ENCODE measurements around the gene PHLPP1.
A peak's percentile ranks its signal among the peaks of the same experiment; 100 is the strongest.
"Not testable (repeated sequence)": the region's sequence is repeated elsewhere in the genome, so short reads cannot be mapped to it uniquely, and the experiment has no call there.

PHLPP1 gene

DNA sequence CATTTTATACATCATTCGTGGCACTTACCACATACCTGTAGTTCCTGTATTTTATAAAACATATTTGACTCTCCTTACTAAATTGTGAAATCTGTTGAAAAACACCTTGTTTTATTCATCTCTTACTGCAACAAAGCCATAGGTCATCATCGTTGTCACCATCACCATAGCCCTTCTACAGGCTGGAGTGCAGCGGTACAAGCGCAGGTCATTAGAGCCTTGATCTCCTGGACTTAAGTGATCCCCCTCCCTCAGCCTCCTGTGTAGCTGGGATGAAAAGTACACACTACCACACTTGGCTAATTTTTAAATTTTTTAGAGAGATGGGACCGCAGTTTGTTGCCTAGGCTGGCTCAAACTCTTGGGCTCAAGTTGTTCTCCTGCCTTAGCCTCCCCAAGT lies 184.2 kb downstream of the PHLPP1 start:
- DNase-seq, result no peak

- no peak for DNase-seq
Observed at GRCh38 chr18:62900132-62900883, 185.0 kb downstream of the PHLPP1 start.

- no peak for DNase-seq
Observed at GRCh38 chr18:62902776-62903175, 187.4 kb downstream of the PHLPP1 start.

GRCh38 chr18:62904396-62905285 lies 189.3 kb downstream of the PHLPP1 start:
- DNase-seq, result no peak

- no peak for DNase-seq
Observed at GRCh38 chr18:62912885-62913284, 197.5 kb downstream of the PHLPP1 start.

DNA sequence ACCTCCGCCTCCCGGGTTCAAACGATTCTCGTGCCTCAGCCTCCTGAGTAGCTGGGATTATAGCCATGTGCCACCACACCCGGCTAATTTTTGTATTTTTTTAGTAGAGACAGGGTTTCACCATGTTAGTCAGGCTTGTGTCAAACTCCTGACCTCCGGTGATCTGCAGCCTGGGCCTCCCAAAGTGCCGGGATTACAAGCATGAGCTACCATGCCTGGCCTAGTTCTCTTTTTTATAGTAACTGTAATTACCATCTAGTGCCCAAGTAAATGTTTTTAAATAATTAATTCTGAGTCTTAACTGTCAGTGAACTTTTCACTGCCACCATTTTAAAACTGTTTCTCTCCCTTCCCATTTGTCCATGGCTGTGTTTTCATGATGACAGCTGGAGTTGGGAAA lies 198.5 kb downstream of the PHLPP1 start:
- DNase-seq, result not testable (repeated sequence)

DNA sequence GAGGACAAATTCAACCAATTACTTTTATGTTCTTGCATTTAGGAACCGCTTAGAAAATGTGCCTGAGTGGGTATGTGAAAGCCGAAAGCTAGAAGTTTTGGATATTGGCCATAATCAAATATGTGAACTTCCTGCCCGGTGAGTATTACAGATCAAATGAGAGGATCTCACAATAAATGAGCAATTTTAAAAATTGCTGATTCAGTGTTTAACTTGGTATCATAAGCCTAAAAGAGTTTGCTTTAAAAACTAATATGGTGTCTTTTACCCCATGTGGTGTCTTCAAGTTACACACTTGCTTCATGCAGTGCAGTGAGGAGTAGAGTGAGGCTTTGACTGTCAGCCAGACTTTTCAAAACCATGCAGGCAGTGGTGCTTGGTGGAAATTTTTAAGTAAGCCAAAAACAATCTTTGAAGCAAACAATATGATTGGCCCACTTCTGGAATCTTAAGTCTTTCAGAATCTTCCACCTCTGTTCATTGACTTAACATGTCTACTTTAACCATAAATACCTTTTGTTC lies 199.6 kb downstream of the PHLPP1 start:
- DNase-seq, result no peak

DNA sequence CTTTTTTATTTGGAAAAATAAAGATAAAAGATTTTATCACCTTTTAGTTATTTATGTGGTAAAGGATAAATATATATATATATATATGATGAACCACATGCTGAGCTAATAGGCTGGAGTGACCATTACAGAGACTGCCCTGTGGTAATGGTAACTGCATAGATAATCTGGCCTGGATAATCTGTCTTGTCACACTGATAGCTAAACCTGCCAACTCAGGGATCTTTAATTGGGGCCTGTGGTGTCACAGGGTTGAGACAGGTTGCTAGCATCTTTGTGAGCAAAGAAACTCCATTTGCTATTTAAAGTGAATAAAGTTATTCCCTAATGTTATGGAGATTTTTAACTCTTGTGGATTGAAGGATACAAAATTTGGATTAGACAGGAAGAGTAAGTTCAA lies 203.0 kb downstream of the PHLPP1 start:
- no peak for DNase-seq

GRCh38 chr18:62919109-62919838 lies 203.9 kb downstream of the PHLPP1 start:
- no peak for DNase-seq

DNA sequence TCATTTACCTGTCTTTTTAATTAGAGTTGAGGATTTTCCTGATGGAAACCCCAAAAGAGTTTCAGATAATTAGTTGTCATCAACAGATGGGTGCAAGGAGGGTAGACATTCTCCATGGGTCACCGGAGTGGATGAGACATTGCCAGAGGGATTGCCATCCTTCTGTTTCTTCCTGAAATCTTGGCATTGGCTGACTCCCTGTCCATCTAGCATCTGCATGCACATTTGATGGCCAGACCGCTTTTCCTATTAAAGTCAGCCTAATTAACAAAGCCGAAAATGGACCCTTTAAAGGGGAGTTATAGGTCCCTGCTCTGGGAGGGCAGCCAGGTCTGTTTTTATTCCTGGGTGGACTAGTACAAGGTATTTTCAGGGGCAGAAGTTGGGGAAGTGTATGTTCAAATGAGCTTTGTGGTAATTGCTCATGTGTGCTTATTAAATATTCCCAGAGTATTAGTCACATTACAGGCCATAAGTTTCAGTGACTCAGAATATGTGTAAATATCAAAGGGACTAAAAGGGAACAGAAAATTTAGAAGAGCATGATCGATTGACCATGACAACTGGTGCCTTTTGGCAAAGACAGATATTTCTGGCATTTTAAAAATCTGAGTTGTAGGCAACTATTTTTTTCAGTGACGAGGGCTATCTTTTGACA lies 209.8 kb downstream of the PHLPP1 start:
- peak; percentile 82 for DNase-seq

DNA sequence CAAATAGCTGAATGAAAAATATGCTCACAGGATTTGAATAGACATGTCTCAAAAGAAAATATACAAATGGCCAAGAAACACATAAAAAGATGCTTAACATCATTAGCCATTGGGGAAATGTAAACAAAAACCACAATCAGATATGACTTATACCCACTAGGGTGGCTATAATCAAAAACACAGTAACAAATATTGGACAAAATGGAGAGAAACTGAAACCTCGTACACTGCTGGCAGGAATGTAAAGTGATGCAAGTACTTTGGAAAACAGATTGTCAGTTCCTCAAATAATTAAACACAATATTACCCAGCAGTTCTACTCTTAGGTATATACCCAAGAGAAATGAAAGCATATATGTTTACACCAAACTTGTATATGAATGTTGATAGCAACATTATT lies 213.0 kb downstream of the PHLPP1 start:
- no peak for DNase-seq

DNA sequence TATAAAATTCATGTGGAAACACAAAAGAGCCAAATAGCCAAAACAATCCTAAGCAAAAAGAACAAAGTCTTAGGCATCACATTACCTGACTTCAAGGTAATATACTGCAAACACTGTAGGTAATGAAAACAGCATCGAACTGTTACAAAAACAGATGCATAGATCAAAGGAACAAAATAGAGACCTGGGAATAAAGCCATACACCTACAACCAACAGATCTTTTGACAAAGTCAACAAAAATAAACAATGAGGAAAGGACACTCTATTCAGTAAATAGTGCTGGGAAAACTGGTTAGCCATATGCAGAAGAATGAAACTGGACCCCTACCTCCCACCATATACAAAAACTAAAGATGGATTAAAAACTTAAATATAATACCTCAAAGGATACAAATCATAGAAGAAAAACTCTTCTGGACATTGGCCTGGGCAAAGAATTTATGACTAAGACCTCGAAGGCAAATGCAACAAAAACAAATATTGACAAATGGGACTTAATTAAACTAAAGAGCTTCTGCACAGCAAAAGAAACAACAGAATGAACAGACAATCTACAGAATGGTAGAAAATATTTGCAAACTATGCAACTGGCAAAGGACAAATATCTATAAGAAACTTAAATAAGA lies 218.0 kb downstream of the PHLPP1 start:
- no peak for DNase-seq

DNA sequence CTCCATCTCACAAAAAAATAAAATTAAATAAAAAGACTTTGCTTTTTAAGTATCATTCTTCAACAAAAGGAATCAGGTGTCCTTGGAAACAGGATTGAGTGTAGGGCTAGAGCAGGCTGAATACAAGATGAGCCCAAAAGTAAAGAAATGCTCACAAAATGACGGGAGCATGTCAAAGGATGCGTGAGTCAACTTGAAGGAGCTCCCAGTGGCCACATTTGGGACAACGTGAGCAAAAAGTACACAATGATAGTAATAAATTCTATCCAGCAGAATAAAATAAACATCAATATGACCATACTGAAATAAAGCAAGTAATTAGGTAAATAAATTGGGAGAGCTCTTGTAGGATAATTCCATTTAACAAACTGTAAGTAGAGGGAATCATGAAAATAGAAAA lies 220.7 kb downstream of the PHLPP1 start:
- DNase-seq, result no peak

DNA sequence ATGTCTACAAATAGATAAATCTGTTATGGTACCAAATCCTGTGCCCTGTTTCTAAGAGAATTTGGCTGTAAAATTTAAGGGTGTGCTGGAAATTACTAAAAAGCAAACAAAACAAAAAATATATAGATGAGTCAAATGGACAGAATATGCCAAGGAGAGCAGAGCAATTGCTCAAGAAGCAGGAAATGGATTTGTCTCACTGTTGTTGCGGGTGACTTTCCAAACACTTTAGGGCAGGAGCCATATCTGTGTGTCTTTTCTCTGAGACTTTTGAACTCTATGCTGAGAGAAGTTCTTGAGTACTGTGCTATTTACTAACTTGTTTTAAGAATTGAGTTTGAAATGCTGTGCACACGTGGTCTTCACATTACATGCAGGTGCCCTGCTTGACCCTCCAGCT lies 221.7 kb downstream of the PHLPP1 start:
- DNase-seq, result no peak

DNA sequence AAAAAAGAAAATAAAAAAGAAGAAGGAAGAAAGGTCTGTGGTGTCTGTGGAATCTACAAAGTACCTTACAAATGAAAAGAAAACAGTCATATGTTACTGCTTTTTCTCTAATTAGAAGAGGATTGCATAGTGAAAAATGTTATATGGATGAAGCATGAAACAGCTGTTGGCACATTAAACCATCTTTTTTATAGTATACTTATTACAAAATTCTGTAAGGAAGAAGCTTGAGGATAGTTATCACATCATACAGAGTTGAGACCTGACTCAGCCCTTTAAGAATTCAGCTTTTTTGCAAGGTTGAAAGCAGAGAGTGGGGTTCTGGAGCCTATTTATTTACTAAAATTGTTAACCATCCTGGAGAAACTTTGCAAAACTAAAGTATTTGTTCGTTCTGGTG lies 222.7 kb downstream of the PHLPP1 start:
- no peak for DNase-seq

GRCh38 chr18:62938487-62938886 lies 223.1 kb downstream of the PHLPP1 start:
- no peak for DNase-seq

DNA sequence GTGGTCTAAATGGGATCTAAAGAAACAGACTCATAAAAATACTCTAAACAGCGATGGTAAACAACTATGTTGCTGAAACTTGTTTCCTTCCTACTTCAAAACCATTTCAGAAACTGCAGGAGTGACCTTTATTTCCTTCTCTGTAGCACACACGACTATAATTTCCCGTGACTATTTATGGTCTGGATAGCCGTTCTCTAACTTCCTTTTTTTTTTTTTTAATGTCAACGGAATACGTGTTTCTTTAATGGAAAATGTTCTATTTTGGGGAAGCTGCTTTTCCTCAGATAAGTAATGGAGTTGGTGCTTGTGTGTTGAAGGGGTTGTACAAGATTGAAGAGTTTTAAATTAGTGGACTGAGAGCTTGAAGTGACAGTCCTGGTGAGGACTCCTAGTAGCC lies 224.1 kb downstream of the PHLPP1 start:
- DNase-seq, result no peak

- no peak for DNase-seq
Observed at GRCh38 chr18:62939926-62940325, 224.6 kb downstream of the PHLPP1 start.

GRCh38 chr18:62942578-62942977 lies 227.2 kb downstream of the PHLPP1 start:
- no peak for DNase-seq

- no peak for DNase-seq
Observed at GRCh38 chr18:62944454-62944853, 229.1 kb downstream of the PHLPP1 start.

DNA sequence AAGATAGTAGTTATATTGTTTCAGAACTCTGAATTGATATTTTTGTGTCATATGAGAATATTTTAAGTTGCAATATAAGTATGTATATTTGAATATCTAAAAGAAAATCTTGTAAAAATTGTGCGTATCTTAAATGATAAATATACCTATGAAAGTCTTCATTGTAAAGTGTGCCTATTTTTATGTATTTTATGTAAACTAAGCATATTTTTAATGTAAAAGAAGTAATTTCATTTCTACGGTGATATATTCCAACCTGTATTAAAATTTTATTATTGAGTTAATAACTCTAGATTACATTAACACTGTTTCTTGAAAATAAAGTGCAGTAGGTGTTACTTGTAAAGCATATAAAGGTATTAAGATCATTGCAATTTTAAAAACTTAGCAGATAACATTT lies 233.4 kb downstream of the PHLPP1 start:
- DNase-seq, result no peak

- DNase-seq, result no peak
Observed at GRCh38 chr18:62950246-62950645, 234.9 kb downstream of the PHLPP1 start.
